Fibroblast of skin of left biceps (primary cell): ENCODE results near the gene TATDN2.
"Not testable (repeated sequence)": the region's sequence is repeated elsewhere in the genome, so short reads cannot be mapped to it uniquely, and the experiment has no call there.

Experiments used
- DNase-seq, 2 experiments: peaks; one replicate each; pipeline ENCODE4 v3.0.0-alpha.2; 2013; ENCODE audit warnings: low read depth in 2 of 2

TATDN2 gene

GRCh38 chr3:10238345-10239183, 9.7 kb upstream of the TATDN2 start:
- DNase-seq = no peak

- DNase-seq = no peak
Observed at GRCh38 chr3:10240799-10241198, 7.5 kb upstream of the TATDN2 start.

GRCh38 chr3:10242182-10243065, 5.8 kb upstream of the TATDN2 start:
- DNase-seq = peak; percentile 62 to 66

GRCh38 chr3:10244009-10244408, 4.2 kb upstream of the TATDN2 start:
- peak in 1 of 2 experiments; percentile 55 for DNase-seq

GRCh38 chr3:10245081-10245712, 3.1 kb upstream of the TATDN2 start:
- no peak for DNase-seq

- DNase-seq = no peak
Observed at GRCh38 chr3:10247679-10248183, 528 bp upstream of the TATDN2 start.

GRCh38 chr3:10248984-10249748, 907 bp downstream of the TATDN2 start:
- no peak for DNase-seq

GRCh38 chr3:10249833-10250232, 1.6 kb downstream of the TATDN2 start:
- no peak for DNase-seq

GRCh38 chr3:10251006-10251405, 2.7 kb downstream of the TATDN2 start:
- no peak for DNase-seq

- DNase-seq = no peak
Observed at GRCh38 chr3:10253731-10254130, 5.5 kb downstream of the TATDN2 start.

- no peak for DNase-seq
Observed at GRCh38 chr3:10255835-10256234, 7.6 kb downstream of the TATDN2 start.

- no peak for DNase-seq
Observed at GRCh38 chr3:10259036-10259435, 10.8 kb downstream of the TATDN2 start.

GRCh38 chr3:10259798-10260197, 11.5 kb downstream of the TATDN2 start:
- DNase-seq = no peak

- DNase-seq = no peak
Observed at GRCh38 chr3:10260211-10260701, 12.0 kb downstream of the TATDN2 start.

- DNase-seq = no peak
Observed at GRCh38 chr3:10262027-10262426, 13.8 kb downstream of the TATDN2 start.

GRCh38 chr3:10263646-10264363, 15.5 kb downstream of the TATDN2 start:
- DNase-seq = no peak

- DNase-seq = no peak
Observed at GRCh38 chr3:10265833-10266232, 17.6 kb downstream of the TATDN2 start.

GRCh38 chr3:10266936-10267335, 18.7 kb downstream of the TATDN2 start:
- not testable (repeated sequence) for DNase-seq

GRCh38 chr3:10268116-10268515, 19.9 kb downstream of the TATDN2 start:
- DNase-seq = no peak

- no peak for DNase-seq
Observed at GRCh38 chr3:10268930-10269329, 20.7 kb downstream of the TATDN2 start.
